SK-N-SH treated with all-trans-retinoic acid at 6 μM for 48 hours (cell line): ENCODE measurements around the gene FAM3B.

ENCODE experiments used
- CSDC2 ChIP-seq: fragments of 250-450 bp; sonication (Bioruptor Pico); IDR thresholded peaks from 2 replicates; pipeline ENCODE4 v1.5.0; 2020; ENCODE audit warnings: mild to moderate bottlenecking, moderate library complexity
- ESRRG ChIP-seq: fragments of 250-450 bp; sonication (Bioruptor Pico); IDR thresholded peaks from 2 replicates; pipeline ENCODE4 v1.6.1; 2021; ENCODE audit warnings: mild to moderate bottlenecking
- GLIS3 ChIP-seq: fragments of 250-450 bp; sonication (Bioruptor Pico); IDR thresholded peaks from 2 replicates; pipeline ENCODE4 v1.5.0; 2020; ENCODE audit warnings: mild to moderate bottlenecking, moderate library complexity
- ISL1 ChIP-seq: fragments of 250-450 bp; sonication (Bioruptor Pico); IDR thresholded peaks from 2 replicates; pipeline ENCODE4 v2.1.2; 2022; ENCODE audit warnings: mild to moderate bottlenecking, moderate library complexity
- OSR1 ChIP-seq: fragments of 250-450 bp; sonication (Bioruptor Pico); IDR thresholded peaks from 2 replicates; pipeline ENCODE4 v1.8.0; 2022; ENCODE audit warnings: moderate library complexity, mild to moderate bottlenecking, inconsistent platforms
- PATZ1 ChIP-seq: fragments of 250-450 bp; sonication (Bioruptor Pico); IDR thresholded peaks from 2 replicates; pipeline ENCODE4 v1.8.0; 2020; ENCODE audit warnings: mild to moderate bottlenecking, moderate library complexity, borderline replicate concordance
- POU6F1 ChIP-seq: fragments of 250-450 bp; sonication (Bioruptor Pico); IDR thresholded peaks from 2 replicates; pipeline ENCODE4 v1.8.0; 2021; ENCODE audit warnings: low read depth, mild to moderate bottlenecking, moderate library complexity, borderline replicate concordance
- SNAI2 ChIP-seq: fragments of 250-450 bp; sonication (Bioruptor Pico); IDR thresholded peaks from 2 replicates; pipeline ENCODE4 v1.5.0; 2020; ENCODE audit warnings: mild to moderate bottlenecking, moderate library complexity
- TOX ChIP-seq: fragments of 250-450 bp; sonication (Bioruptor Pico); IDR thresholded peaks from 2 replicates; pipeline ENCODE4 v1.8.0; 2021; ENCODE audit warnings: mild to moderate bottlenecking, moderate library complexity, borderline replicate concordance
- TSHZ2 ChIP-seq: fragments of 250-450 bp; sonication (Bioruptor Pico); IDR thresholded peaks from 2 replicates; pipeline ENCODE4 v1.5.0; 2020; ENCODE audit warnings: mild to moderate bottlenecking, moderate library complexity
- ZFP3 ChIP-seq: fragments of 250-450 bp; sonication (Bioruptor Pico); IDR thresholded peaks from 2 replicates; pipeline ENCODE4 v1.5.0; 2020; ENCODE audit warnings: mild to moderate bottlenecking, moderate library complexity
- ZFP30 ChIP-seq: fragments of 450-650 bp; formaldehyde crosslinking; IDR thresholded peaks from 2 replicates; pipeline ENCODE4 v1.5.0; 2022; ENCODE audit warnings: mild to moderate bottlenecking, moderate library complexity
- TF ChIP-seq, protein P1 (sequence below): fragments of 250-450 bp; sonication (Bioruptor Pico); IDR thresholded peaks from 2 replicates; pipeline ENCODE4 v1.5.1; 2020; ENCODE audit warnings: low read depth, mild to moderate bottlenecking, moderate library complexity

DNA sequence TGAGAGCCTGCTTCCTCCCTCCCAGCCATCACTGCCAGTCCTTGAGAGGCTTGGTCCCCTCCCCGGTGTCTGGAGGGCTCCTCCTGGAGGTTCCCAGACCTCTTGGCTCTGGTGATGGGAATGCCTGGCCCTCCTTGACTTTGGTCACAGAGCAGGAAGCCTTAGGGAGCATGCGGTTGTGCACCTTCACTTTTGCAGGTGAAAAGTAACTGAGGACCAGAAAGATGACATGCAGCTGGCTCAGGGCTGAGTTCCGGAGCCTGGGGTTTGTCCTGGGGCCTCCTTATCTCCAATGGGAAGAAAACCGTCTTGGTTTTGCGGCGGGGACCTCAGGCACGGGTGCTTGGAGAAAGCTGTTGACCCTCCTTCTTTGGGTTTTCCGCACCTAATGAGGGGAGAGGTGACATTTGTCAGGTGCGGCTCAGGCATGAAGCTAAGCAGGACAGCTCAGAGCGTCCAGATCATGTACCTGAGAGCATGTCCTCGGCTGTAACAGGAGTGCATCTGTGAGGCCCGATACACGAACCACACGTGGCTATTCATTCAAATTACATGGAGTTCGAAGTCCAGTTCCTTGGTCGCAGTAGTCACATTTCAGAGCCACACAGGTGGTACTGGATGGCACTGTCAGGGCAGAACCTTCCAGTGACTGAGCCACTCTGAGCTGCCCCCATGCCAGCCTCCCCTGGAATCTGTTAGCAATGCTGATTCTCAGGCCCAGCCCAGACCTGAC, 44.6 kb downstream of the FAM3B start:
- no peak for TF ChIP-seq ZFP30 (CRISPR knock-in tag)
- TF ChIP-seq SNAI2 (CRISPR knock-in tag) = no peak
- TF ChIP-seq ISL1 = no peak
- TF ChIP-seq, protein P1, sequence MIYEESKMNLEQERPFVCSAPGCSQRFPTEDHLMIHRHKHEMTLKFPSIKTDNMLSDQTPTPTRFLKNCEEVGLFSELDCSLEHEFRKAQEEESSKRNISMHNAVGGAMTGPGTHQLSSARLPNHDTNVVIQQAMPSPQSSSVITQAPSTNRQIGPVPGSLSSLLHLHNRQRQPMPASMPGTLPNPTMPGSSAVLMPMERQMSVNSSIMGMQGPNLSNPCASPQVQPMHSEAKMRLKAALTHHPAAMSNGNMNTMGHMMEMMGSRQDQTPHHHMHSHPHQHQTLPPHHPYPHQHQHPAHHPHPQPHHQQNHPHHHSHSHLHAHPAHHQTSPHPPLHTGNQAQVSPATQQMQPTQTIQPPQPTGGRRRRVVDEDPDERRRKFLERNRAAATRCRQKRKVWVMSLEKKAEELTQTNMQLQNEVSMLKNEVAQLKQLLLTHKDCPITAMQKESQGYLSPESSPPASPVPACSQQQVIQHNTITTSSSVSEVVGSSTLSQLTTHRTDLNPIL (CRISPR knock-in tag) = no peak
- no peak for TF ChIP-seq ZFP3 (CRISPR knock-in tag)
- TF ChIP-seq OSR1 (CRISPR knock-in tag) = no peak
- no peak for TF ChIP-seq POU6F1 (CRISPR knock-in tag)
- no peak for TF ChIP-seq TOX (CRISPR knock-in tag)
- no peak for TF ChIP-seq TSHZ2 (CRISPR knock-in tag)
- TF ChIP-seq PATZ1 (CRISPR knock-in tag) = no peak
- TF ChIP-seq GLIS3 (CRISPR knock-in tag) = no peak
- TF ChIP-seq ESRRG (CRISPR knock-in tag) = no peak
- TF ChIP-seq CSDC2 (CRISPR knock-in tag) = no peak
